IPS-18a (cell line): ENCODE data around the gene BHLHE40.

Experiments
- H3K27ac ChIP-seq: one replicate; pipeline ENCODE4 v1.5.1; 2013; ENCODE audit warnings: low read length
- H3K27me3 ChIP-seq: one replicate; pipeline ENCODE4 v1.6.1; 2013; ENCODE audit warnings: mild to moderate bottlenecking, low read length; ENCODE audit not compliant: control insufficient read depth, insufficient read depth
- H3K36me3 ChIP-seq: one replicate; pipeline ENCODE4 v1.6.1; 2013; ENCODE audit warnings: low read depth, low read length; ENCODE audit not compliant: control insufficient read depth
- H3K4me1 ChIP-seq: one replicate; pipeline ENCODE4 v1.6.1; 2013; ENCODE audit warnings: low read depth, low read length; ENCODE audit not compliant: control insufficient read depth
- H3K4me3 ChIP-seq: one replicate; pipeline ENCODE4 v1.5.1; 2013; ENCODE audit warnings: low read length
- H3K9ac ChIP-seq: one replicate; pipeline ENCODE4 v1.6.1; 2013; ENCODE audit warnings: mild to moderate bottlenecking, low read length, moderate library complexity
- H3K9me3 ChIP-seq: one replicate; pipeline ENCODE4 v1.6.1; 2013; ENCODE audit warnings: low read depth, low read length; ENCODE audit not compliant: control insufficient read depth

The BHLHE40 gene

GRCh38 chr3:5006755-5007202 lies 27.5 kb downstream of the BHLHE40 start:
- H3K4me3 ChIP-seq = no peak overlapping the region
- no peaks in the 10 kb centered on the region for H3K27me3 ChIP-seq
- H3K9ac ChIP-seq = no peak overlapping the region
- no peak overlapping the region for H3K27ac ChIP-seq
- H3K36me3 ChIP-seq = no peaks in the 10 kb centered on the region
- no peaks in the 10 kb centered on the region for H3K4me1 ChIP-seq
- H3K9me3 ChIP-seq = no peaks in the 10 kb centered on the region

GRCh38 chr3:5007873-5008272 lies 28.6 kb downstream of the BHLHE40 start:
- H3K4me3 ChIP-seq = no peak overlapping the region
- H3K36me3 ChIP-seq = no peaks in the 10 kb centered on the region
- H3K27me3 ChIP-seq = no peaks in the 10 kb centered on the region
- no peaks in the 10 kb centered on the region for H3K9me3 ChIP-seq
- H3K27ac ChIP-seq = no peak overlapping the region
- no peaks in the 10 kb centered on the region for H3K4me1 ChIP-seq
- no peak overlapping the region for H3K9ac ChIP-seq

- peaks cover 12% of the 10 kb centered on the region for H3K4me1 ChIP-seq
Observed at GRCh38 chr3:5009506-5010109, 30.4 kb downstream of the BHLHE40 start.

GRCh38 chr3:5010140-5010539 lies 30.9 kb downstream of the BHLHE40 start:
- H3K4me1 ChIP-seq = peaks cover 13% of the 10 kb centered on the region
- no peak overlapping the region for H3K27ac ChIP-seq
- H3K9ac ChIP-seq = no peak overlapping the region
- H3K4me3 ChIP-seq = no peak overlapping the region
- no peaks in the 10 kb centered on the region for H3K36me3 ChIP-seq
- H3K27me3 ChIP-seq = no peaks in the 10 kb centered on the region
- no peaks in the 10 kb centered on the region for H3K9me3 ChIP-seq

More at GRCh38 chr3:5009506-5010109, 30.4 kb downstream of the BHLHE40 start:
- H3K36me3 ChIP-seq = no peaks in the 10 kb centered on the region
- no peaks in the 10 kb centered on the region for H3K27me3 ChIP-seq
- no peak overlapping the region for H3K9ac ChIP-seq
- H3K4me3 ChIP-seq = no peak overlapping the region
- no peaks in the 10 kb centered on the region for H3K9me3 ChIP-seq
- no peak overlapping the region for H3K27ac ChIP-seq

- no peaks in the 10 kb centered on the region for H3K9me3 ChIP-seq
- H3K4me1 ChIP-seq = peaks cover 13% of the 10 kb centered on the region
- H3K27ac ChIP-seq = no peak overlapping the region
- no peaks in the 10 kb centered on the region for H3K36me3 ChIP-seq
- no peak overlapping the region for H3K9ac ChIP-seq
- no peaks in the 10 kb centered on the region for H3K27me3 ChIP-seq
- H3K4me3 ChIP-seq = no peak overlapping the region
Observed at GRCh38 chr3:5010706-5011554, 31.7 kb downstream of the BHLHE40 start.

- H3K27me3 ChIP-seq = no peaks in the 10 kb centered on the region
- no peaks in the 10 kb centered on the region for H3K36me3 ChIP-seq
- H3K9me3 ChIP-seq = no peaks in the 10 kb centered on the region
- H3K9ac ChIP-seq = no peak overlapping the region
- H3K4me1 ChIP-seq = peaks cover 13% of the 10 kb centered on the region
- no peak overlapping the region for H3K27ac ChIP-seq
- no peak overlapping the region for H3K4me3 ChIP-seq
Observed at GRCh38 chr3:5011555-5012256, 32.5 kb downstream of the BHLHE40 start.

- H3K4me3 ChIP-seq = no peak overlapping the region
- no peak overlapping the region for H3K27ac ChIP-seq
- no peaks in the 10 kb centered on the region for H3K9me3 ChIP-seq
- peaks cover 13% of the 10 kb centered on the region for H3K4me1 ChIP-seq
- H3K36me3 ChIP-seq = no peaks in the 10 kb centered on the region
- H3K27me3 ChIP-seq = no peaks in the 10 kb centered on the region
- no peak overlapping the region for H3K9ac ChIP-seq
Observed at GRCh38 chr3:5012367-5012766, 33.1 kb downstream of the BHLHE40 start.

GRCh38 chr3:5013021-5013906 lies 34.0 kb downstream of the BHLHE40 start:
- H3K36me3 ChIP-seq = no peaks in the 10 kb centered on the region
- peaks cover 13% of the 10 kb centered on the region for H3K4me1 ChIP-seq
- H3K9ac ChIP-seq = no peak overlapping the region
- no peaks in the 10 kb centered on the region for H3K27me3 ChIP-seq
- H3K4me3 ChIP-seq = no peak overlapping the region
- H3K27ac ChIP-seq = no peak overlapping the region
- no peaks in the 10 kb centered on the region for H3K9me3 ChIP-seq

- H3K4me1 ChIP-seq = peaks cover 13% of the 10 kb centered on the region
- no peaks in the 10 kb centered on the region for H3K36me3 ChIP-seq
- H3K27me3 ChIP-seq = no peaks in the 10 kb centered on the region
- no peaks in the 10 kb centered on the region for H3K9me3 ChIP-seq
- no peak overlapping the region for H3K27ac ChIP-seq
- no peak overlapping the region for H3K9ac ChIP-seq
- no peak overlapping the region for H3K4me3 ChIP-seq
Observed at GRCh38 chr3:5014391-5014790, 35.2 kb downstream of the BHLHE40 start.

GRCh38 chr3:5015056-5015455 lies 35.8 kb downstream of the BHLHE40 start:
- no peaks in the 10 kb centered on the region for H3K36me3 ChIP-seq
- no peaks in the 10 kb centered on the region for H3K9me3 ChIP-seq
- H3K27ac ChIP-seq = no peak overlapping the region
- H3K27me3 ChIP-seq = no peaks in the 10 kb centered on the region
- no peak overlapping the region for H3K9ac ChIP-seq
- peaks cover 13% of the 10 kb centered on the region for H3K4me1 ChIP-seq
- no peak overlapping the region for H3K4me3 ChIP-seq
